ENCODE measurements around the gene BCL2L11. TPM values are rescaled to one million over a fixed set of nuclear protein-coding genes. Genes with fewer than 3 reads are reported as not detected.
"Not testable (repeated sequence)": the region's sequence is repeated elsewhere in the genome, so short reads cannot be mapped to it uniquely, and the experiment has no call there.

Gene BCL2L11
- total RNA-seq, 1 experiment from 2014 or later = 21.2 TPM

DNA sequence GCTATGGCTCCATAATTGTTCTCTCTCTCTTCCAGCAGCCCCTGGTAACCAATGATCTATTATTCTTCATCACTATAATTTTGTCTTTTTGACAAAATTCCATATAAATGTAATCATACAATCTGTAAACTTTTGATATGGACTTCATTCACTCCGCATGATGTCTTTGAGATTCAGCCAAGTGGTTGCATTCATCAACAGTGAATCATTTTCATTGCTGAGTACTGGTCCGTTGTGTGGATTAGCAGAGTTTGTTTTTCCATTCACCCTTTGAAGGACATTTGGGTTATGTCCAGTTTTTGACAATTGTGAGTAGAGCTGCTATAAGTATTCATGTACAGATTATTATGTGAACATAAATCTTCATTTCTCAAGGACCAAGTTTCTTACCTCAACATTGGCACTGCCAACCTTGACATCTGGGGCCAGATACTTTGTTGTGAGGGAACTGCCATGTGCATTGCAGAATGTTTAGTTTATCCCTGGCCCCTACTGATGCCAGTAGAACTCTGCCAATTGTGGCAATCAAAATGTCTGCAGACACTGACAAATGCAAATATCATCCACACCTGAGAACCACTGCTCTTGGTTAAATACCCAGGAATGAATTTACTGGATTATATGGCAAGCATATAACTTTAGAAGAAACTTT, 48.4 kb upstream of the BCL2L11 start:
- Mint-ChIP-seq H3K4me3 (no peak overlapping the region), H3K27me3 (ENCODE audit: low read depth) (no peaks in the 10 kb centered on the region), H3K27ac (no peak overlapping the region), H3K36me3 (ENCODE audit: insufficient read depth in 1 of 3, low read depth in 3 of 3) (peaks cover 19 to 32% (median 29%) of the 10 kb centered on the region in 3 experiments), H3K4me1 (peaks cover 15 to 29% of the 10 kb centered on the region in 2 experiments), H3K9me3 (peaks cover 20 to 29% of the 10 kb centered on the region in 2 experiments)
- no peak overlapping the region for H2BK5ac ChIP-seq (ENCODE audit: insufficient read length, low read length)
- H3K23me2 ChIP-seq (ENCODE audit: insufficient read length, low read depth, low read length, poor library complexity, severe bottlenecking) = no peaks in the 10 kb centered on the region
- no peak overlapping the region for H3K9ac ChIP-seq (ENCODE audit: extremely low read depth, insufficient read length, low read length)
- no peak overlapping the region for H2BK15ac ChIP-seq (ENCODE audit: low read depth, low read length)
- no peak overlapping the region for H3K18ac ChIP-seq (ENCODE audit: insufficient read length, low read depth, low read length)
- H2BK120ac ChIP-seq (ENCODE audit: low read depth, low read length, poor library complexity, severe bottlenecking) = no peak overlapping the region
- H3K4me2 ChIP-seq (ENCODE audit: insufficient read depth, insufficient read length, low read length) = no peak overlapping the region
- no peak overlapping the region for H2BK12ac ChIP-seq (ENCODE audit: insufficient read length, low read depth, low read length)
- H3K9me3 ChIP-seq (ENCODE audit: control insufficient read depth, low read depth, low read length) = peaks cover 5% of the 10 kb centered on the region
- no peaks in the 10 kb centered on the region for H3K79me1 ChIP-seq (ENCODE audit: insufficient read depth, low read depth, low read length, poor library complexity, severe bottlenecking)
- H3T11ph ChIP-seq (ENCODE audit: low read length) = no peak overlapping the region
- no peak overlapping the region for H2BK20ac ChIP-seq (ENCODE audit: low read depth, low read length, poor library complexity, severe bottlenecking)
- H3K14ac ChIP-seq (ENCODE audit: insufficient read depth, low read length) = no peak overlapping the region
- no CpG with 5 or more reads among the region's 2 CpGs for WGBS (ENCODE audit: extremely low coverage, insufficient read length, low lambda C conversion rate)
- no peak for DNase-seq
- H3K27ac ChIP-seq (ENCODE audit: insufficient read length, low read depth, low read length) = no peak overlapping the region
- no peaks in the 10 kb centered on the region; the same call in 1 of the 2 replicates for H3K4me1 ChIP-seq (ENCODE audit: insufficient read depth, low read length)
- no peak overlapping the region for H2AK5ac ChIP-seq (ENCODE audit: insufficient read length, low read length)
- no peak overlapping the region for H4K91ac ChIP-seq (ENCODE audit: insufficient read length, low read depth, low read length)
- H3K4ac ChIP-seq (ENCODE audit: low read depth, low read length) = no peak overlapping the region
- no peak overlapping the region for H3K23ac ChIP-seq (ENCODE audit: insufficient read length, low read depth, low read length)
- H4K20me1 ChIP-seq (ENCODE audit: control insufficient read depth, insufficient read depth, insufficient read length) = no peaks in the 10 kb centered on the region
- no peak overlapping the region for H4K8ac ChIP-seq (replicated peaks; ENCODE audit: insufficient read length, low read depth, low read length)
- no peak overlapping the region for H4K5ac ChIP-seq (ENCODE audit: insufficient read length, low read depth, low read length)
- no peaks in the 10 kb centered on the region for H3K79me2 ChIP-seq (ENCODE audit: insufficient read depth, low read length)
- H3K27me3 ChIP-seq (ENCODE audit: insufficient read depth, low read length) = no peaks in the 10 kb centered on the region
- no peak overlapping the region for H2AFZ ChIP-seq (ENCODE audit: low read length)
- H3K56ac ChIP-seq (ENCODE audit: insufficient read length, low read depth, low read length) = no peak overlapping the region
- no peak for TF ChIP-seq CTCF (conservative IDR thresholded peaks at IDR 0.05)

DNA sequence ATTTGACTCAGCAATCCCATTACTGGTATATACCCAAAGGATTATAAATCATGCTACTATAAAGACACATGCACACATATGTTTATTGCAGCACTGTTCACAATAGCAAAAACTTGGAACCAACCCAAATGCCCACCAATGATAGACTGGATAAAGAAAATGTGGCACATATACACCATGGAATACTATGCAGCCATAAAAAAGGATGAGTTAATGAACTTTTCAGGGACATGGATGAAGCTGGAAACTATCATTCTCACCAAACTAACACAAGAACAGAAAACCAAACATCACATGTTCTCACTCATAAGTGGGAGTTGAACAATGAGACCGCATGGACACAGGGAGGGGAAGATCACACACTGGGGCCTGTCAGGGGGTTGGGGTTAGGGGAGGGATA, 38.1 kb upstream of the BCL2L11 start:
- not testable (repeated sequence) for H2BK120ac ChIP-seq (ENCODE audit: low read depth, low read length, poor library complexity, severe bottlenecking); H2BK12ac ChIP-seq (ENCODE audit: insufficient read length, low read depth, low read length); H2BK15ac ChIP-seq (ENCODE audit: low read depth, low read length); H2AFZ ChIP-seq (ENCODE audit: low read length); H4K91ac ChIP-seq (ENCODE audit: insufficient read length, low read depth, low read length); H3K4me1 ChIP-seq (ENCODE audit: insufficient read depth, low read length); H3T11ph ChIP-seq (ENCODE audit: low read length); H3K9ac ChIP-seq (ENCODE audit: extremely low read depth, insufficient read length, low read length); H4K5ac ChIP-seq (ENCODE audit: insufficient read length, low read depth, low read length); H4K20me1 ChIP-seq (ENCODE audit: control insufficient read depth, insufficient read depth, insufficient read length); H3K23ac ChIP-seq (ENCODE audit: insufficient read length, low read depth, low read length); H3K4ac ChIP-seq (ENCODE audit: low read depth, low read length); H3K9me3 ChIP-seq (ENCODE audit: control insufficient read depth, low read depth, low read length); H3K56ac ChIP-seq (ENCODE audit: insufficient read length, low read depth, low read length); H2BK5ac ChIP-seq (ENCODE audit: insufficient read length, low read length); H3K27me3 Mint-ChIP-seq (ENCODE audit: low read depth); H3K18ac ChIP-seq (ENCODE audit: insufficient read length, low read depth, low read length); H3K79me2 ChIP-seq (ENCODE audit: insufficient read depth, low read length); H3K27me3 ChIP-seq (ENCODE audit: insufficient read depth, low read length); DNase-seq; H3K4me3 Mint-ChIP-seq; H3K27ac Mint-ChIP-seq; H4K8ac ChIP-seq (replicated peaks; ENCODE audit: insufficient read length, low read depth, low read length); H3K4me2 ChIP-seq (ENCODE audit: insufficient read depth, insufficient read length, low read length); H2BK20ac ChIP-seq (ENCODE audit: low read depth, low read length, poor library complexity, severe bottlenecking); H2AK5ac ChIP-seq (ENCODE audit: insufficient read length, low read length); H3K14ac ChIP-seq (ENCODE audit: insufficient read depth, low read length); H3K23me2 ChIP-seq (ENCODE audit: insufficient read length, low read depth, low read length, poor library complexity, severe bottlenecking); H3K79me1 ChIP-seq (ENCODE audit: insufficient read depth, low read depth, low read length, poor library complexity, severe bottlenecking); H3K4me1 Mint-ChIP-seq; H3K27ac ChIP-seq (ENCODE audit: insufficient read length, low read depth, low read length)
- no CpG with 5 or more reads among the region's 1 CpG for WGBS (ENCODE audit: extremely low coverage, insufficient read length, low lambda C conversion rate)
- Mint-ChIP-seq H3K36me3 (ENCODE audit: insufficient read depth in 1 of 3, low read depth in 3 of 3) (peaks cover 3 to 18% (median 15%) of the 10 kb centered on the region in 3 experiments; a peak in 4 of 7 replicates), H3K9me3 (peaks cover 15 to 17% of the 10 kb centered on the region in 2 experiments; a peak in 4 of 5 replicates)

Measured in H9 (cell line).